Measurements from ENCODE around the gene PCDHB3. TPM values are rescaled to one million over a fixed set of nuclear protein-coding genes. Genes with fewer than 3 reads are reported as not detected.
A peak's percentile ranks its signal among the peaks of the same experiment; 100 is the strongest.
"Not testable (repeated sequence)": the region's sequence is repeated elsewhere in the genome, so short reads cannot be mapped to it uniquely, and the experiment has no call there.

Gene PCDHB3
- total RNA-seq, 8 experiments from 2014 or later = 1.6 to 7.6 (median 2.8) TPM; not detected in 1

DNA sequence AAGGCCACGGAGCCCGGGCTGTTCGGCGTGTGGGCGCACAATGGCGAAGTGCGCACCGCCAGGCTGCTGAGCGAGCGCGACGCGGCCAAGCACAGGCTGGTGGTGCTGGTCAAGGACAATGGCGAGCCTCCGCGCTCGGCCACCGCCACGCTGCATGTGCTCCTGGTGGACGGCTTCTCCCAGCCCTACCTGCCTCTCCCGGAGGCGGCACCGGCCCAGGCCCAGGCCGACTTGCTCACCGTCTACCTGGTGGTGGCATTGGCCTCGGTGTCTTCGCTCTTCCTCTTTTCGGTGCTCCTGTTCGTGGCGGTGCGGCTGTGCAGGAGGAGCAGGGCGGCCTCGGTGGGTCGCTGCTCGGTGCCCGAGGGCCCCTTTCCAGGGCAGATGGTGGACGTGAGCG lies 2.2 kb downstream of the PCDHB3 start:
- H3K27ac ChIP-seq; in situ Hi-C loops (cut with MboI; ENCODE audit: low pct_unique_long_range_greater_than_20kb in 2 of 9, low sequenced_read_pairs in 9 of 9, unreplicated experiment in 9 of 9); H3K4me3 ChIP-seq; ATAC-seq (replicated peaks in 6 of 8); H3K4me1 ChIP-seq (replicated peaks in 1 of 2): not testable (repeated sequence)
- WGBS, 10 experiments = no CpG with 5 or more reads among the region's 38 CpGs

DNA sequence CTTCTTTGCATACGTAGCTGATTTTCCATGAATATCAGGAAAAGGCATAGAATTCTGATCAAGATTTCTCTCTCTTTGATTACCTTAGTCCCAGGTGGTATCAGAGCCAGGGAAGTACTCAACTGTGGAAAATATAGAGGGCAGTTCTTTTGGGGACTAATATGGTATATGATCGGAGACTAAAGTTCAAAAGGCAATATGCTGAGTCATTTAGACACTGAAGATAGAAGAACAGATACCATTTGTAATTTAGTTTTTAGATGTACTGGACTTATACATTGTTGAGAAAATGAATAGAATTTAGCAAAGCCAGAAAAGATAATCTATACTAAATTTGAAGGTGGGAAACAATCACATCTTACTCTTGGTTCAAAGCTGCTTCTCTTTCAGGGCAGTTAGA lies 5.1 kb downstream of the PCDHB3 start:
- ATAC-seq (replicated peaks in 6 of 8) = no peak
- Histone ChIP-seq H3K27ac (no peak overlapping the region), H3K4me1 (replicated peaks in 1 of 2) (no peaks in the 10 kb centered on the region), H3K4me3 (no peak overlapping the region)
- in situ Hi-C loops (cut with MboI; ENCODE audit: low pct_unique_long_range_greater_than_20kb in 2 of 9, low sequenced_read_pairs in 9 of 9, unreplicated experiment in 9 of 9) = no loop called here
- 18 to 100% (median 70%) methylated on average over 1 to 2 of the region's 2 CpGs for WGBS, 10 experiments

DNA sequence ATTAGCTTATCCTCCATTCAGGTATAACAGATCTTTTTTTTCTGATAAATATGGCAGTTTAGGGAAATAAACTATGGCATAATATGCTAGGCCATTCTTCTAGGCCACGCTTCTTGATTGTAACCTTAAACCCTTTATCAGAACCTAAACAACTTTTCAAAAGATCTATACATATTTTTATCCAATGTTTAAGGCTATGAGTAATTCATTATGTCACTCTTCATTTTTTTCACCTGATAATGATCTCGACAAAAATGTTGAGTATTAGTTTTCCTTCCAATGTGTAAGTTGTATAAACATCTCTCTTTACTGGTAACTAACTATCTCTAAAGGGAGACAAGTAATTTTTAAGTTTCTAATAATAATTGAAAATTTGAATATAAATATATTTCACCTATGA lies 19.0 kb downstream of the PCDHB3 start:
- Histone ChIP-seq H3K27ac (no peak overlapping the region), H3K4me1 (replicated peaks in 1 of 2) (no peaks in the 10 kb centered on the region), H3K4me3 (no peak overlapping the region)
- WGBS, 10 experiments = 0 to 86% (median 21%) methylated on average over 1 to 2 of the region's 2 CpGs; no CpG with 5 or more reads in 1 of the 10 experiments
- ATAC-seq (replicated peaks in 6 of 8) = no peak
- in situ Hi-C loops (cut with MboI; ENCODE audit: low pct_unique_long_range_greater_than_20kb in 2 of 9, low sequenced_read_pairs in 9 of 9, unreplicated experiment in 9 of 9) = no loop called here

DNA sequence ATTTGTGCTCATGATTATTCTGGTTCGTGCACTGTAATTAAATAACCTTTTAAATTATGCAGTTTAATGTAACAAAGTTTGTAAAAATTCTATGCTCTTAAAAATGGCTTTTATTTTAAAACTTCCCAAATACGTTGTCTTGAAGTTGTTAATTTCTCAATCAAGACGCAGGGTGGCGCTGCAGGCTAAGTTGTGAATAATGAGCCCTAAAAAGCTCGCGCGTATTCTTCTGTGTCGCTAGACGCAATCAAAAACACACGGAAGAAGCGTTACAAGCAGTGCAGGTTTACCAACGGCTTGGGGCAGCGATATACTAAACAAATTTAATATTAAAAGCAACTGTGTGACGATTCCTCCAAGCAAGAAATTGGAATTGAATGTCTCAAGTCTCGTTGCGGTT lies 21.3 kb downstream of the PCDHB3 start, which contains the start of gene PCDHB4:
Gene PCDHB4, plus strand, starts transcription at position 256 of the 400 bp plus-strand sequence. CDS start 181 bp downstream, outside the sequence.
- in situ Hi-C loops (cut with MboI; ENCODE audit: low pct_unique_long_range_greater_than_20kb in 2 of 9, low sequenced_read_pairs in 9 of 9, unreplicated experiment in 9 of 9) = no loop called here
- no peak for ATAC-seq (replicated peaks in 6 of 8)
- Histone ChIP-seq H3K27ac (no peak within 1 kb of the TSS), H3K4me3 (peak within 1 kb of the TSS in 3 of 5 donors; percentile 16 to 22 (median 19)), H3K4me1 (replicated peaks in 1 of 2) (no peaks in the 10 kb centered on the region)
- 4 to 69% (median 38%) methylated on average over 7 to 16 of the region's 16 CpGs for WGBS, 10 experiments

DNA sequence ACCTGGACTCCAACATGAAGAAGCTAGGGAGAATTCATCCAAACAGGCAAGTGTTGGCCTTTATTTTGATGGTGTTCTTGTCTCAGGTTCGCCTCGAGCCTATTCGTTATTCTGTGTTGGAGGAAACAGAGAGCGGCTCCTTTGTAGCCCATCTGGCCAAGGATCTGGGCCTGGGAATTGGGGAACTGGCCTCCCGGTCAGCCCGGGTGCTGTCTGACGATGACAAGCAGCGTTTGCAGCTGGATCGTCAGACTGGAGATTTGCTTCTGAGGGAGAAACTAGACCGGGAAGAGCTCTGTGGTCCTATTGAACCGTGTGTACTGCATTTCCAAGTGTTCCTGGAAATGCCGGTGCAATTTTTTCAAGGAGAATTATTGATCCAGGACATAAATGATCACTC lies 21.7 kb downstream of the PCDHB3 start:
- H3K4me1 ChIP-seq (replicated peaks in 1 of 2) = no peaks in the 10 kb centered on the region
- no peak overlapping the region for H3K27ac ChIP-seq
- ATAC-seq (replicated peaks in 6 of 8) = no peak
- H3K4me3 ChIP-seq = peak overlapping the region in 3 of 5 donors; percentile 16 to 22 (median 19)
- WGBS, 10 experiments = 0 to 100% (median 69%) methylated on average over 1 to 10 of the region's 12 CpGs; no CpG with 5 or more reads in 2 of the 10 experiments
- in situ Hi-C loops (cut with MboI; ENCODE audit: low pct_unique_long_range_greater_than_20kb in 2 of 9, low sequenced_read_pairs in 9 of 9, unreplicated experiment in 9 of 9) = no loop called here

DNA sequence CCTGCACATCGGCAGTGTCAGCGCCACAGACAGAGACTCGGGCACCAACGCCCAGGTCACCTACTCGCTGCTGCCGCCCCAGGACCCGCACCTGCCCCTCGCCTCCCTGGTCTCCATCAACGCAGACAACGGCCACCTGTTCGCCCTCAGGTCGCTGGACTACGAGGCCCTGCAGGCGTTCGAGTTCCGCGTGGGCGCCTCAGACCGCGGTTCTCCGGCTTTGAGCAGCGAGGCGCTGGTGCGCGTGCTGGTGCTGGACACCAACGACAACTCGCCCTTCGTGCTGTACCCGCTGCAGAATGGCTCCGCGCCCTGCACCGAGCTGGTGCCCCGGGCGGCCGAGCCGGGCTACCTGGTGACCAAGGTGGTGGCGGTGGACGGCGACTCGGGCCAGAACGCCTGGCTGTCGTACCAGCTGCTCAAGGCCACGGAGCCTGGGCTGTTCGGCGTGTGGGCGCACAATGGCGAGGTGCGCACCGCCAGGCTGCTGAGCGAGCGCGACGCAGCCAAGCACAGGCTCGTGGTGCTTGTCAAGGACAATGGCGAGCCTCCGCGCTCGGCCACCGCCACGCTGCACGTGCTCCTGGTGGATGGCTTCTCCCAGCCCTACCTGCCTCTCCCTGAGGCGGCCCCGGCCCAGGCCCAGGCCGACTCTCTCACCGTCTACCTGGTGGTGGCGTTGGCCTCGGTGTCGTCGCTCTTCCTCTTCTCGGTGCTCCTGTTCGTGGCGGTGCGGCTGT lies 23.3 kb downstream of the PCDHB3 start:
- H3K4me3 ChIP-seq; H3K27ac ChIP-seq; H3K4me1 ChIP-seq (replicated peaks in 1 of 2); in situ Hi-C loops (cut with MboI; ENCODE audit: low pct_unique_long_range_greater_than_20kb in 2 of 9, low sequenced_read_pairs in 9 of 9, unreplicated experiment in 9 of 9); ATAC-seq (replicated peaks in 6 of 8): not testable (repeated sequence)
- no CpG with 5 or more reads among the region's 73 CpGs for WGBS, 10 experiments

DNA sequence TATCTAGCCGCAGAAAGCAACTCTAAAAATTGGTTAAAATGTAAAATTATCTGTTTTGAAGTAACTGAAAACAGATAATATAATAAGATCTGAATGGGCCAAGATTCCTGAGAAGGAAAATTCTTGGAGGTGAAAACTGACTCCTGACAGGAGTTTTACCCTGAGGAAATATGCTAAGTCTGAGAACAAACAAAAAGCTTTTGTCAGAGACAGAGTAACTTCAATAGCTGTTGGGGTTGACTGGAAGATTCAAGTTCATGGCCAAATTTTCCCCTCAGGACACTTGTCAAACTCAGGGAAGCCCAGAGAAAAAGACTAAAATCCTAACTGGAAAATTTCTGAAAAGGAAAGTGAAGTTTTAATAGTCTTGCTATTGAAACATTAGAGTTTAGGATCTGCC lies 27.0 kb downstream of the PCDHB3 start:
- in situ Hi-C loops (cut with MboI; ENCODE audit: low pct_unique_long_range_greater_than_20kb in 2 of 9, low sequenced_read_pairs in 9 of 9, unreplicated experiment in 9 of 9) = no loop called here
- H3K4me3 ChIP-seq = no peak overlapping the region
- ATAC-seq (replicated peaks in 6 of 8) = no peak
- WGBS, 10 experiments = 0 to 100% (median 80%) methylated on average over 1 of the region's 1 CpG; no CpG with 5 or more reads in 3 of the 10 experiments
- H3K27ac ChIP-seq = no peak overlapping the region
- H3K4me1 ChIP-seq (replicated peaks in 1 of 2) = no peaks in the 10 kb centered on the region

DNA sequence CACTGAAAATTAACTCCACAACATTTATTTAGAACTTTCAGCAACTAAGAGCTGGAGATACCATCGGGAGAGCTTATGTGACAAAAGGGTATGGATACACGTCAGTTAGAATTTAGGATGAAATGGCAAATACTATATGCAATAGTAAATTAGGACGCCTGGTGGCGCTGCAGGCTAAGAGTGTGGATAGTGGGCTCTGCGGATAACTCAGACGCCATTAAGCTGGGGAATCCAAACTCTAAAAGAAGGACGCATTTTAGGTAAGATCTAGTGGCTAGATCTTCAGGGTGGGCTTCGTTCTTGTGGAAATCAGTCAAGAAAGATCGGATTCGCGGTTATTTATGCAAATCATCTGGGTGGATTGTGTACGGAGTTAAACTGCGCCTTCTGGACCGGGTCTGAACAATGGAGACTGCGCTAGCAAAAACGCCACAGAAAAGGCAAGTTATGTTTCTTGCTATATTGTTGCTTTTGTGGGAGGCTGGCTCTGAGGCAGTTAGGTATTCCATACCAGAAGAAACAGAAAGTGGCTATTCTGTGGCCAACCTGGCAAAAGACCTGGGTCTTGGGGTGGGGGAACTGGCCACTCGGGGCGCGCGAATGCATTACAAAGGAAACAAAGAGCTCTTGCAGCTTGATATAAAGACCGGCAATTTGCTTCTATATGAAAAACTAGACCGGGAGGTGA lies 34.9 kb downstream of the PCDHB3 start, which contains the start of gene PCDHB5:
Gene PCDHB5, plus strand, starts transcription at position 177 of the 688 bp plus-strand sequence. Its CDS starts 229 bp downstream, at position 406.
- H3K4me3 ChIP-seq = peak within 1 kb of the TSS in 3 of 5 donors; percentile 33 to 66 (median 43)
- WGBS, 10 experiments = 7 to 90% (median 52%) methylated on average over 5 to 20 of the region's 22 CpGs
- in situ Hi-C loops (cut with MboI; ENCODE audit: low pct_unique_long_range_greater_than_20kb in 2 of 9, low sequenced_read_pairs in 9 of 9, unreplicated experiment in 9 of 9) = no loop called here
- H3K4me1 ChIP-seq (replicated peaks in 1 of 2) = no peaks in the 10 kb centered on the region
- peak within 1 kb of the TSS in 1 of 2 donors; percentile 80 for H3K27ac ChIP-seq
- ATAC-seq (replicated peaks in 6 of 8) = peak in 3 of 8 experiments; percentile 24 to 91 (median 34)

DNA sequence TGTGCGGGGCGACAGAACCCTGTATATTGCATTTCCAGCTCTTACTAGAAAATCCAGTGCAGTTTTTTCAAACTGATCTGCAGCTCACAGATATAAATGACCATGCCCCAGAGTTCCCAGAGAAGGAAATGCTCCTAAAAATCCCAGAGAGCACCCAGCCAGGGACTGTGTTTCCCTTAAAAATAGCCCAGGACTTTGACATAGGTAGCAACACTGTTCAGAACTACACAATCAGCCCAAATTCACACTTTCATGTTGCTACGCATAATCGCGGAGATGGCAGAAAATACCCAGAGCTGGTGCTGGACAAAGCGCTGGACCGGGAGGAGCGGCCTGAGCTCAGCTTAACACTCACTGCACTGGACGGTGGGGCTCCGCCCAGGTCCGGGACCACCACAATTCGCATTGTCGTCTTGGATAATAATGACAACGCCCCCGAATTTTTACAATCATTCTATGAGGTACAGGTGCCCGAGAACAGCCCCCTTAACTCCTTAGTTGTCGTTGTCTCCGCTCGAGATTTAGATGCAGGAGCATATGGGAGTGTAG lies 35.5 kb downstream of the PCDHB3 start:
- WGBS, 10 experiments = 0 to 97% (median 47%) methylated on average over 1 to 14 of the region's 19 CpGs; no CpG with 5 or more reads in 1 of the 10 experiments
- Histone ChIP-seq H3K4me1 (replicated peaks in 1 of 2) (no peaks in the 10 kb centered on the region), H3K27ac (peak overlapping the region in 1 of 2 donors; percentile 80), H3K4me3 (peak overlapping the region in 3 of 5 donors; percentile 33 to 66 (median 43))
- in situ Hi-C loops (cut with MboI; ENCODE audit: low pct_unique_long_range_greater_than_20kb in 2 of 9, low sequenced_read_pairs in 9 of 9, unreplicated experiment in 9 of 9) = no loop called here
- peak in 1 of 8 experiments; percentile 70 for ATAC-seq (replicated peaks in 6 of 8)

DNA sequence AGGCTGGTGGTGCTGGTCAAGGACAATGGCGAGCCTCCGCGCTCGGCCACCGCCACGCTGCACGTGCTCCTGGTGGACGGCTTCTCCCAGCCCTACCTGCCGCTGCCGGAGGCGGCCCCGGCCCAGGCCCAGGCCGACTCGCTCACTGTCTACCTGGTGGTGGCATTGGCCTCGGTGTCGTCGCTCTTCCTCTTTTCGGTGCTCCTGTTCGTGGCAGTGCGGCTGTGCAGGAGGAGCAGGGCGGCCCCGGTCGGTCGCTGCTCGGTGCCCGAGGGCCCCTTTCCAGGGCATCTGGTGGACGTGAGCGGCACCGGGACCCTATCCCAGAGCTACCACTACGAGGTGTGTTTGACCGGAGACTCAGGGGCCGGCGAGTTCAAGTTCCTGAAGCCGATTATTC lies 37.1 kb downstream of the PCDHB3 start:
- WGBS, 10 experiments = 25 to 80% (median 31%) methylated on average over 1 to 4 of the region's 34 CpGs; no CpG with 5 or more reads in 7 of the 10 experiments
- H3K4me1 ChIP-seq (replicated peaks in 1 of 2); in situ Hi-C loops (cut with MboI; ENCODE audit: low pct_unique_long_range_greater_than_20kb in 2 of 9, low sequenced_read_pairs in 9 of 9, unreplicated experiment in 9 of 9); H3K27ac ChIP-seq; H3K4me3 ChIP-seq; ATAC-seq (replicated peaks in 6 of 8): not testable (repeated sequence)

DNA sequence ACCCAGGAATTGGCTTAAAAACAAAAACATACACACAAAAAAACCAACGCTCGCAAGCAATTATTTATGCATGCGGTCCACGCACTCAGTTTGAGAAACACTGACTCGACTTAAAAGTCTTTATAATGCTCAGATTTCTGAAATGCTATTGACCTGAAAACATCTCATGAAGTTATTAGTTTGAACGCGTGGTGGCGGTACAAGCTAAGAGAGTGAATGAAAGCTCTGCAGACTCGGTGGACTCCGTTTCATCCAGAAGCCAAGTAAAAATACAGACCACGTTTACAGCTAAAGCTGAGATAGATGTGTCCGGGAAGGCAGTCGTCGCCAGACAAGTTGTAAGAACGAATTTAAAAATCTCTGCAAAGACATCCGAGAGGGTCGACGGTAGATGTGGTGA lies 49.5 kb downstream of the PCDHB3 start, which contains the start of gene PCDHB6:
Gene PCDHB6, plus strand, starts transcription at position 246 of the 400 bp plus-strand sequence. CDS start 201 bp downstream, outside the sequence.
- 0 to 88% (median 6%) methylated on average over 1 to 18 of the region's 18 CpGs for WGBS, 10 experiments
- H3K4me3 ChIP-seq = peak within 1 kb of the TSS in 3 of 5 donors; percentile 4 to 34 (median 21)
- in situ Hi-C loops (cut with MboI; ENCODE audit: low pct_unique_long_range_greater_than_20kb in 2 of 9, low sequenced_read_pairs in 9 of 9, unreplicated experiment in 9 of 9) = loop anchor here in 1 of 9 experiments (25.0 kb wide), 1 partner anchor 112 kb away; no protein-coding TSS in a partner anchor
- no peaks in the 10 kb centered on the region for H3K4me1 ChIP-seq (replicated peaks in 1 of 2)
- no peak within 1 kb of the TSS for H3K27ac ChIP-seq
- ATAC-seq (replicated peaks in 6 of 8) = peak in 4 of 8 experiments; percentile 45 to 94 (median 70)

DNA sequence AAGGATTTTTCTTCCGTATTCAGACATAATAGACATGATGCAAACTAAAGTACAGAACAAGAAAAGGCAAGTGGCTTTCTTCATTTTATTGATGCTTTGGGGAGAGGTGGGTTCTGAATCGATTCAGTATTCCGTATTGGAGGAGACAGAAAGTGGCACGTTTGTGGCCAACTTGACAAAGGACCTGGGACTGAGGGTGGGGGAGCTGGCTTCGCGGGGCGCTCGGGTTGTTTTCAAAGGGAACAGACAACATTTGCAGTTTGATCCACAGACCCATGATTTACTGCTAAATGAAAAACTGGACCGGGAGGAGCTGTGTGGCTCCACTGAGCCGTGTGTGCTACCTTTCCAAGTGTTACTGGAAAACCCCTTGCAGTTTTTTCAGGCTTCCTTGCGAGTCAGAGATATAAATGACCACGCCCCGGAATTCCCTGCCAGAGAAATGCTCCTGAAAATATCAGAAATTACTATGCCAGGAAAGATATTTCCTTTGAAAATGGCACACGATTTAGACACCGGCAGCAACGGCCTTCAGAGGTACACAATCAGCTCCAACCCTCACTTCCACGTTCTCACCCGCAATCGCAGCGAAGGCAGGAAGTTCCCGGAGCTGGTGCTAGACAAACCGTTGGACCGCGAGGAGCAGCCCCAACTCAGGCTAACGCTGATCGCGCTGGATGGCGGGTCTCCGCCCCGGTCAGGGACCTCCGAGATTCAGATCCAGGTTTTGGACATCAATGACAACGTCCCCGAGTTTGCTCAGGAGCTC lies 50.1 kb downstream of the PCDHB3 start:
- ATAC-seq (replicated peaks in 6 of 8) = peak in 3 of 8 experiments; percentile 46 to 53 (median 52)

More for the DNA sequence above, 50.1 kb downstream of the PCDHB3 start:
- Histone ChIP-seq H3K27ac (no peak overlapping the region), H3K4me3 (peak overlapping the region in 3 of 5 donors; percentile 4 to 34 (median 21)), H3K4me1 (replicated peaks in 1 of 2) (no peaks in the 10 kb centered on the region)
- WGBS, 10 experiments = 5 to 96% (median 29%) methylated on average over 2 to 24 of the region's 33 CpGs
- in situ Hi-C loops (cut with MboI; ENCODE audit: low pct_unique_long_range_greater_than_20kb in 2 of 9, low sequenced_read_pairs in 9 of 9, unreplicated experiment in 9 of 9) = loop anchor here in 1 of 9 experiments (25.0 kb wide), 1 partner anchor 112 kb away; no protein-coding TSS in a partner anchor
